Panc1 (cell line): Measurements from ENCODE around the gene SRSF3.

Experiments used
- POLR2AphosphoS5 ChIP-seq: IDR thresholded peaks from 2 replicates; pipeline ENCODE4 v1.6.1; 2012; ENCODE audit warnings: mild to moderate bottlenecking, low read depth, low read length, moderate library complexity
- SIN3A ChIP-seq: IDR thresholded peaks from 2 replicates; pipeline ENCODE4 v1.6.1; 2012; ENCODE audit warnings: low read depth, mild to moderate bottlenecking, low read length, moderate library complexity, borderline replicate concordance; ENCODE audit not compliant: insufficient read depth
- TCF7L2 ChIP-seq: IDR thresholded peaks from 2 replicates; pipeline ENCODE4 v1.6.1; 2011; ENCODE audit warnings: mild to moderate bottlenecking, low read depth, low read length, inconsistent platforms
- TF ChIP-seq, protein P1 (sequence below): fragments of 450-650 bp; IDR thresholded peaks from 2 replicates; pipeline ENCODE4 v1.5.1; 2017; ENCODE audit warnings: mild to moderate bottlenecking
- TF ChIP-seq, protein P2 (sequence below), 2 experiments: IDR thresholded peaks; 2 replicates each; pipeline ENCODE4 v1.6.1; 2011 to 2012; ENCODE audit warnings: low read depth in 2 of 2, control low read depth in 1 of 2, low read length in 1 of 2, mild to moderate bottlenecking in 1 of 2, moderate library complexity in 1 of 2; ENCODE audit not compliant: insufficient read depth in 1 of 2

- TF ChIP-seq, protein P1, sequence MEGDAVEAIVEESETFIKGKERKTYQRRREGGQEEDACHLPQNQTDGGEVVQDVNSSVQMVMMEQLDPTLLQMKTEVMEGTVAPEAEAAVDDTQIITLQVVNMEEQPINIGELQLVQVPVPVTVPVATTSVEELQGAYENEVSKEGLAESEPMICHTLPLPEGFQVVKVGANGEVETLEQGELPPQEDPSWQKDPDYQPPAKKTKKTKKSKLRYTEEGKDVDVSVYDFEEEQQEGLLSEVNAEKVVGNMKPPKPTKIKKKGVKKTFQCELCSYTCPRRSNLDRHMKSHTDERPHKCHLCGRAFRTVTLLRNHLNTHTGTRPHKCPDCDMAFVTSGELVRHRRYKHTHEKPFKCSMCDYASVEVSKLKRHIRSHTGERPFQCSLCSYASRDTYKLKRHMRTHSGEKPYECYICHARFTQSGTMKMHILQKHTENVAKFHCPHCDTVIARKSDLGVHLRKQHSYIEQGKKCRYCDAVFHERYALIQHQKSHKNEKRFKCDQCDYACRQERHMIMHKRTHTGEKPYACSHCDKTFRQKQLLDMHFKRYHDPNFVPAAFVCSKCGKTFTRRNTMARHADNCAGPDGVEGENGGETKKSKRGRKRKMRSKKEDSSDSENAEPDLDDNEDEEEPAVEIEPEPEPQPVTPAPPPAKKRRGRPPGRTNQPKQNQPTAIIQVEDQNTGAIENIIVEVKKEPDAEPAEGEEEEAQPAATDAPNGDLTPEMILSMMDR: no peak
- no peak for TF ChIP-seq POLR2AphosphoS5
- TF ChIP-seq, protein P2, sequence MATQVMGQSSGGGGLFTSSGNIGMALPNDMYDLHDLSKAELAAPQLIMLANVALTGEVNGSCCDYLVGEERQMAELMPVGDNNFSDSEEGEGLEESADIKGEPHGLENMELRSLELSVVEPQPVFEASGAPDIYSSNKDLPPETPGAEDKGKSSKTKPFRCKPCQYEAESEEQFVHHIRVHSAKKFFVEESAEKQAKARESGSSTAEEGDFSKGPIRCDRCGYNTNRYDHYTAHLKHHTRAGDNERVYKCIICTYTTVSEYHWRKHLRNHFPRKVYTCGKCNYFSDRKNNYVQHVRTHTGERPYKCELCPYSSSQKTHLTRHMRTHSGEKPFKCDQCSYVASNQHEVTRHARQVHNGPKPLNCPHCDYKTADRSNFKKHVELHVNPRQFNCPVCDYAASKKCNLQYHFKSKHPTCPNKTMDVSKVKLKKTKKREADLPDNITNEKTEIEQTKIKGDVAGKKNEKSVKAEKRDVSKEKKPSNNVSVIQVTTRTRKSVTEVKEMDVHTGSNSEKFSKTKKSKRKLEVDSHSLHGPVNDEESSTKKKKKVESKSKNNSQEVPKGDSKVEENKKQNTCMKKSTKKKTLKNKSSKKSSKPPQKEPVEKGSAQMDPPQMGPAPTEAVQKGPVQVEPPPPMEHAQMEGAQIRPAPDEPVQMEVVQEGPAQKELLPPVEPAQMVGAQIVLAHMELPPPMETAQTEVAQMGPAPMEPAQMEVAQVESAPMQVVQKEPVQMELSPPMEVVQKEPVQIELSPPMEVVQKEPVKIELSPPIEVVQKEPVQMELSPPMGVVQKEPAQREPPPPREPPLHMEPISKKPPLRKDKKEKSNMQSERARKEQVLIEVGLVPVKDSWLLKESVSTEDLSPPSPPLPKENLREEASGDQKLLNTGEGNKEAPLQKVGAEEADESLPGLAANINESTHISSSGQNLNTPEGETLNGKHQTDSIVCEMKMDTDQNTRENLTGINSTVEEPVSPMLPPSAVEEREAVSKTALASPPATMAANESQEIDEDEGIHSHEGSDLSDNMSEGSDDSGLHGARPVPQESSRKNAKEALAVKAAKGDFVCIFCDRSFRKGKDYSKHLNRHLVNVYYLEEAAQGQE (IDR thresholded peaks at IDR 0.05; ENCODE audit: insufficient read depth in 1 of 2, low read depth in 2 of 2, low read length in 1 of 2): no peak
- no peak for TF ChIP-seq TCF7L2
- no peak for TF ChIP-seq SIN3A
These were observed 14.0 kb upstream of the SRSF3 start for GRCh38 chr6:36580184-36580526.
